HCT116 (cell line): ENCODE results near the gene GTPBP2. TPM values are rescaled to one million over a fixed set of nuclear protein-coding genes. Genes with fewer than 3 reads are reported as not detected.

Experiments
- ATAC-seq: fragments of 200-7000 bp; cut with Tn5 transposase; 2 replicates; pipeline ENCODE4 v1.9.1; 2020; ENCODE audit warnings: mild to moderate bottlenecking, moderate library complexity
- BruUV-seq: library from RNA; stranded (reverse); fragments of 400-500 nt; replicated peaks from 2 replicates; lab custom pipeline; 2021; lab: Mats Ljungman, UMichigan
- CTCF ChIA-PET: fragments of 300-600 bp; sonication (Branson Sonifier 250); formaldehyde crosslinking; loops from one replicate; lab custom pipeline; 2021; ENCODE audit warnings: antibody characterized with exemption; lab: Charles Lee
- POLR2A ChIA-PET: fragments of 300-600, 350-600 bp; sonication (Branson Sonifier 250); formaldehyde crosslinking; loops from one replicate; lab custom pipeline; 2021; ENCODE audit warnings: antibody characterized with exemption; lab: Charles Lee
- RAD21 ChIA-PET, 2 experiments: fragments of 300-600 bp; sonication (Branson Sonifier 250); formaldehyde crosslinking; loops; one replicate each; lab custom pipeline; 2023; ENCODE audit warnings: low total read pairs in 2 of 2; ENCODE audit not compliant: uncharacterized antibody in 2 of 2, unreplicated experiment in 2 of 2, low non-redundant PET in 1 of 2; lab: Charles Lee
- DNase-seq: peaks from one replicate; pipeline ENCODE4 v3.0.0-alpha.2; 2010; ENCODE audit warnings: low read depth, low spot score
- H2AFZ ChIP-seq: fragments of 200-600 bp; shearing (Covaris generic), sonication (generic); 2 replicates; pipeline ENCODE4 v1.6.1; 2017; ENCODE audit warnings: low read depth, mixed run types, mixed read lengths, antibody characterized with exemption, low read length; ENCODE audit not compliant: poor library complexity, severe bottlenecking
- H3K27ac ChIP-seq: 2 replicates; pipeline ENCODE4 v1.5.1; 2012; ENCODE audit warnings: low read depth, low read length
- H3K27me3 ChIP-seq: fragments of 200-600 bp; sonication (generic); 2 replicates; pipeline ENCODE4 v1.6.1; 2016; ENCODE audit warnings: mixed run types, low read length, mixed read lengths; ENCODE audit not compliant: insufficient read depth
- H3K36me3 ChIP-seq, 2 experiments: fragments of 200-500 bp in 1 of 2; fragments of 200-600 bp in 1 of 2; sonication (Bioruptor generic) in 1 of 2; sonication (generic) in 1 of 2; 2 replicates each; pipeline versions ENCODE4 v1.5.1 to v1.6.1; 2014 to 2016; ENCODE audit warnings: low read length in 2 of 2, inconsistent platforms in 1 of 2, mixed read lengths in 1 of 2, mixed run types in 1 of 2; ENCODE audit not compliant: insufficient read depth in 2 of 2, control insufficient read depth in 1 of 2
- H3K4me1 ChIP-seq, 2 experiments: fragments of 200-600 bp in 1 of 2; sonication (generic) in 1 of 2; 2 replicates each; pipeline versions ENCODE4 v1.5.1 to v1.6.1; 2012 to 2017; ENCODE audit warnings: low read length in 2 of 2, inconsistent platforms in 1 of 2, mild to moderate bottlenecking in 1 of 2, mixed read lengths in 1 of 2, mixed run types in 1 of 2, moderate library complexity in 1 of 2; ENCODE audit not compliant: insufficient read depth in 2 of 2, control insufficient read depth in 1 of 2
- H3K4me2 ChIP-seq: fragments of 200-600 bp; sonication (generic); 2 replicates; pipeline ENCODE4 v1.6.1; 2017; ENCODE audit warnings: mixed run types, low read length, mixed read lengths
- H3K4me3 ChIP-seq, 2 experiments: fragments of 200-600 bp in 1 of 2; sonication (generic) in 1 of 2; replicated peaks in 1 of 2; 2 replicates each; pipeline ENCODE4 v1.5.1; 2011 to 2016; ENCODE audit warnings: low read length in 2 of 2, control low read depth in 1 of 2, low read depth in 1 of 2, mild to moderate bottlenecking in 1 of 2, mixed read lengths in 1 of 2, mixed run types in 1 of 2
- H3K79me2 ChIP-seq: fragments of 200-600 bp; sonication (generic); 2 replicates; pipeline ENCODE4 v1.6.1; 2017; ENCODE audit warnings: mild to moderate bottlenecking, mixed run types, low read length, moderate library complexity, mixed read lengths; ENCODE audit not compliant: insufficient read depth
- H3K9ac ChIP-seq: fragments of 200-600 bp; sonication (generic); 2 replicates; pipeline ENCODE4 v1.6.1; 2016; ENCODE audit warnings: low read length, mixed read lengths
- H3K9me2 ChIP-seq: fragments of 200-600 bp; sonication (generic), shearing (Covaris generic); 2 replicates; pipeline ENCODE4 v1.6.1; 2017; ENCODE audit warnings: mixed run types, mild to moderate bottlenecking, moderate library complexity; ENCODE audit not compliant: insufficient read depth
- H3K9me3 ChIP-seq, 2 experiments: fragments of 200-500 bp in 1 of 2; fragments of 200-600 bp in 1 of 2; sonication (Bioruptor generic) in 1 of 2; sonication (generic) in 1 of 2; 2 replicates each; pipeline ENCODE4 v1.6.1; 2014 to 2017; ENCODE audit warnings: low read length in 2 of 2, mixed read lengths in 2 of 2, inconsistent platforms in 1 of 2, low read depth in 1 of 2, mild to moderate bottlenecking in 1 of 2, mixed run types in 1 of 2, moderate library complexity in 1 of 2; ENCODE audit not compliant: control insufficient read depth in 1 of 2, insufficient read depth in 1 of 2
- H4K20me1 ChIP-seq: fragments of 200-600 bp; sonication (generic), shearing (Covaris generic); 2 replicates; pipeline ENCODE4 v1.6.1; 2017; ENCODE audit warnings: mixed run types, mild to moderate bottlenecking, moderate library complexity; ENCODE audit not compliant: insufficient read depth
- ATF3 ChIP-seq: IDR thresholded peaks from 2 replicates; pipeline ENCODE4 v1.6.1; 2012
- CBX3 ChIP-seq: IDR thresholded peaks from 2 replicates; pipeline ENCODE4 v1.6.1; 2012; ENCODE audit warnings: low read depth
- CEBPB ChIP-seq: IDR thresholded peaks from 2 replicates; pipeline ENCODE4 v1.6.1; 2012; ENCODE audit warnings: low read depth
- CTCF ChIP-seq, 3 experiments: fragments of 200-600 bp in 1 of 3; sonication (generic) in 1 of 3; IDR thresholded peaks in 2 of 3; conservative IDR thresholded peaks in 1 of 3; 2 replicates each; pipeline ENCODE4 v1.5.1; 2012 to 2017; ENCODE audit warnings: low read depth in 2 of 3, low read length in 2 of 3, antibody characterized with exemption in 1 of 3, borderline replicate concordance in 1 of 3, control low read depth in 1 of 3, mild to moderate bottlenecking in 1 of 3, mixed read lengths in 1 of 3, mixed run types in 1 of 3, moderate library complexity in 1 of 3; ENCODE audit not compliant: insufficient read depth in 1 of 3
- EGR1 ChIP-seq: IDR thresholded peaks from 2 replicates; pipeline ENCODE4 v1.6.1; 2012; ENCODE audit warnings: low read depth
- ELF1 ChIP-seq: IDR thresholded peaks from 2 replicates; pipeline ENCODE4 v1.6.1; 2012; ENCODE audit warnings: low read depth, borderline replicate concordance
- EZH2 ChIP-seq: fragments of 200-600 bp; sonication (generic); IDR thresholded peaks from 2 replicates; pipeline ENCODE4 v1.6.1; 2017; ENCODE audit warnings: antibody characterized with exemption, mixed run types
- EZH2phosphoT487 ChIP-seq: fragments of 200-600 bp; IDR thresholded peaks from 2 replicates; pipeline ENCODE4 v1.6.1; 2018; ENCODE audit warnings: antibody characterized with exemption, borderline replicate concordance
- FOSL1 ChIP-seq: IDR thresholded peaks from 2 replicates; pipeline ENCODE4 v1.6.1; 2012; ENCODE audit warnings: low read depth
- MAX ChIP-seq: IDR thresholded peaks from 2 replicates; pipeline ENCODE4 v1.6.1; 2012
- POLR2A ChIP-seq: IDR thresholded peaks from 2 replicates; pipeline ENCODE4 v1.7.0; 2011; ENCODE audit warnings: borderline replicate concordance; ENCODE audit not compliant: insufficient read depth, insufficient read length; ENCODE audit errors: extremely low read depth
- POLR2AphosphoS5 ChIP-seq: IDR thresholded peaks from 2 replicates; pipeline ENCODE4 v1.6.1; 2011; ENCODE audit warnings: mild to moderate bottlenecking, low read depth, low read length, moderate library complexity
- RAD21 ChIP-seq: IDR thresholded peaks from 2 replicates; pipeline ENCODE4 v1.6.1; 2012; ENCODE audit warnings: low read depth, mild to moderate bottlenecking
- REST ChIP-seq: IDR thresholded peaks from 2 replicates; pipeline ENCODE4 v1.6.1; 2012; ENCODE audit warnings: low read depth
- SP1 ChIP-seq: IDR thresholded peaks from 2 replicates; pipeline ENCODE4 v1.6.1; 2012; ENCODE audit warnings: low read depth
- SRF ChIP-seq: IDR thresholded peaks from 2 replicates; pipeline ENCODE4 v1.6.1; 2012; ENCODE audit warnings: low read depth
- YY1 ChIP-seq: IDR thresholded peaks from 2 replicates; pipeline ENCODE4 v1.6.1; 2011; ENCODE audit warnings: low read length, low read depth, moderate library complexity, mild to moderate bottlenecking; ENCODE audit not compliant: insufficient replicate concordance; ENCODE audit errors: extremely low read depth
- ZFX ChIP-seq: fragments of 450-650 bp; IDR thresholded peaks from 2 replicates; pipeline ENCODE4 v1.6.1; 2017
- ZNF274 ChIP-seq: fragments of 200-500 bp; sonication (Bioruptor generic); IDR thresholded peaks from 2 replicates; pipeline ENCODE4 v1.6.1; 2014; ENCODE audit warnings: mild to moderate bottlenecking, low read depth, low read length, inconsistent platforms
- intact Hi-C: fragments of 100-400 bp; cut with micrococcal nuclease; formaldehyde crosslinking; loops from 2 replicates; pipeline ENCODE4 v1.10.0; 2022
- total RNA-seq: library from RNA; stranded (reverse); gene quantifications from one replicate; pipeline ENCODE4 v1.2.1, GENCODE V29; 2021; ENCODE audit not compliant: unreplicated experiment

GTPBP2 gene
- total RNA-seq, 1 experiment from 2014 or later = 98.0 TPM

- no peak overlapping the region for H3K9ac ChIP-seq
- ATAC-seq = no peak
- BruUV-seq = no TSS peak
- H4K20me1 ChIP-seq = no peaks in the 10 kb centered on the region
- H3K9me3 ChIP-seq = no peaks in the 10 kb centered on the region
- H3K4me3 ChIP-seq = no peak overlapping the region
- intact Hi-C loops = no loop called here
- no peaks in the 10 kb centered on the region for H3K9me2 ChIP-seq
- H3K27me3 ChIP-seq = no peaks in the 10 kb centered on the region
- ChIA-PET RAD21 (no interaction called here), CTCF (no interaction called here), POLR2A (no interaction called here)
- no peak overlapping the region for H2AFZ ChIP-seq
- TF ChIP-seq EZH2 = no peak
- no peak for TF ChIP-seq CEBPB
- TF ChIP-seq POLR2A = no peak
- no peak for TF ChIP-seq SP1
- TF ChIP-seq CTCF (IDR thresholded peaks at IDR 0.05 in 2 of 3, conservative IDR thresholded peaks at IDR 0.05 in 1 of 3; ENCODE audit: borderline replicate concordance in 1 of 3, insufficient read depth in 1 of 3, low read depth in 2 of 3, low read length in 2 of 3) = no peak
- TF ChIP-seq EGR1 = no peak
- TF ChIP-seq POLR2AphosphoS5 = no peak
- TF ChIP-seq RAD21 = no peak
- no peak for TF ChIP-seq SRF
- no peak for TF ChIP-seq ZNF274
- no peak for TF ChIP-seq ZFX
- no peak for TF ChIP-seq ELF1
- no peak for TF ChIP-seq REST
- no peak for TF ChIP-seq MAX
- no peak for TF ChIP-seq EZH2phosphoT487
- TF ChIP-seq CBX3 = no peak
- no peak for TF ChIP-seq FOSL1
- no peak for TF ChIP-seq ATF3
- TF ChIP-seq YY1 = no peak
- H3K4me2 ChIP-seq = no peak overlapping the region
- H3K79me2 ChIP-seq = no peaks in the 10 kb centered on the region
- H3K27ac ChIP-seq = no peak overlapping the region
- peaks cover 32 to 49% of the 10 kb centered on the region in 2 experiments for H3K36me3 ChIP-seq
- peaks cover 1 to 16% of the 10 kb centered on the region in 2 experiments; a peak in 3 of 4 replicates for H3K4me1 ChIP-seq
- no peak for DNase-seq
Measured at GRCh38 chr6:43673444-43674084, 44.5 kb upstream of the GTPBP2 start.
